HCT116 (cell line): ENCODE results near the gene ERBB2. TPM values are rescaled to one million over a fixed set of nuclear protein-coding genes. Genes with fewer than 3 reads are reported as not detected.

ENCODE experiments used
- ATAC-seq: fragments of 200-7000 bp; cut with Tn5 transposase; 2 replicates; pipeline ENCODE4 v1.9.1; 2020; ENCODE audit warnings: mild to moderate bottlenecking, moderate library complexity
- BruUV-seq: library from RNA; stranded (reverse); fragments of 400-500 nt; replicated peaks from 2 replicates; lab custom pipeline; 2021; lab: Mats Ljungman, UMichigan
- CTCF ChIA-PET: fragments of 300-600 bp; sonication (Branson Sonifier 250); formaldehyde crosslinking; loops from one replicate; lab custom pipeline; 2021; ENCODE audit warnings: antibody characterized with exemption; lab: Charles Lee
- POLR2A ChIA-PET: fragments of 300-600, 350-600 bp; sonication (Branson Sonifier 250); formaldehyde crosslinking; loops from one replicate; lab custom pipeline; 2021; ENCODE audit warnings: antibody characterized with exemption; lab: Charles Lee
- RAD21 ChIA-PET, 2 experiments: fragments of 300-600 bp; sonication (Branson Sonifier 250); formaldehyde crosslinking; loops; one replicate each; lab custom pipeline; 2023; ENCODE audit warnings: low total read pairs in 2 of 2; ENCODE audit not compliant: uncharacterized antibody in 2 of 2, unreplicated experiment in 2 of 2, low non-redundant PET in 1 of 2; lab: Charles Lee
- DNase-seq: peaks from one replicate; pipeline ENCODE4 v3.0.0-alpha.2; 2010; ENCODE audit warnings: low read depth, low spot score
- H2AFZ ChIP-seq: fragments of 200-600 bp; shearing (Covaris generic), sonication (generic); 2 replicates; pipeline ENCODE4 v1.6.1; 2017; ENCODE audit warnings: low read depth, mixed run types, mixed read lengths, antibody characterized with exemption, low read length; ENCODE audit not compliant: poor library complexity, severe bottlenecking
- H3K27ac ChIP-seq: 2 replicates; pipeline ENCODE4 v1.5.1; 2012; ENCODE audit warnings: low read depth, low read length
- H3K27me3 ChIP-seq: fragments of 200-600 bp; sonication (generic); 2 replicates; pipeline ENCODE4 v1.6.1; 2016; ENCODE audit warnings: mixed run types, low read length, mixed read lengths; ENCODE audit not compliant: insufficient read depth
- H3K36me3 ChIP-seq, 2 experiments: fragments of 200-500 bp in 1 of 2; fragments of 200-600 bp in 1 of 2; sonication (Bioruptor generic) in 1 of 2; sonication (generic) in 1 of 2; 2 replicates each; pipeline versions ENCODE4 v1.5.1 to v1.6.1; 2014 to 2016; ENCODE audit warnings: low read length in 2 of 2, inconsistent platforms in 1 of 2, mixed read lengths in 1 of 2, mixed run types in 1 of 2; ENCODE audit not compliant: insufficient read depth in 2 of 2, control insufficient read depth in 1 of 2
- H3K4me1 ChIP-seq, 2 experiments: fragments of 200-600 bp in 1 of 2; sonication (generic) in 1 of 2; 2 replicates each; pipeline versions ENCODE4 v1.5.1 to v1.6.1; 2012 to 2017; ENCODE audit warnings: low read length in 2 of 2, inconsistent platforms in 1 of 2, mild to moderate bottlenecking in 1 of 2, mixed read lengths in 1 of 2, mixed run types in 1 of 2, moderate library complexity in 1 of 2; ENCODE audit not compliant: insufficient read depth in 2 of 2, control insufficient read depth in 1 of 2
- H3K4me2 ChIP-seq: fragments of 200-600 bp; sonication (generic); 2 replicates; pipeline ENCODE4 v1.6.1; 2017; ENCODE audit warnings: mixed run types, low read length, mixed read lengths
- H3K4me3 ChIP-seq, 2 experiments: fragments of 200-600 bp in 1 of 2; sonication (generic) in 1 of 2; replicated peaks in 1 of 2; 2 replicates each; pipeline ENCODE4 v1.5.1; 2011 to 2016; ENCODE audit warnings: low read length in 2 of 2, control low read depth in 1 of 2, low read depth in 1 of 2, mild to moderate bottlenecking in 1 of 2, mixed read lengths in 1 of 2, mixed run types in 1 of 2
- H3K79me2 ChIP-seq: fragments of 200-600 bp; sonication (generic); 2 replicates; pipeline ENCODE4 v1.6.1; 2017; ENCODE audit warnings: mild to moderate bottlenecking, mixed run types, low read length, moderate library complexity, mixed read lengths; ENCODE audit not compliant: insufficient read depth
- H3K9ac ChIP-seq: fragments of 200-600 bp; sonication (generic); 2 replicates; pipeline ENCODE4 v1.6.1; 2016; ENCODE audit warnings: low read length, mixed read lengths
- H3K9me2 ChIP-seq: fragments of 200-600 bp; sonication (generic), shearing (Covaris generic); 2 replicates; pipeline ENCODE4 v1.6.1; 2017; ENCODE audit warnings: mixed run types, mild to moderate bottlenecking, moderate library complexity; ENCODE audit not compliant: insufficient read depth
- H3K9me3 ChIP-seq, 2 experiments: fragments of 200-500 bp in 1 of 2; fragments of 200-600 bp in 1 of 2; sonication (Bioruptor generic) in 1 of 2; sonication (generic) in 1 of 2; 2 replicates each; pipeline ENCODE4 v1.6.1; 2014 to 2017; ENCODE audit warnings: low read length in 2 of 2, mixed read lengths in 2 of 2, inconsistent platforms in 1 of 2, low read depth in 1 of 2, mild to moderate bottlenecking in 1 of 2, mixed run types in 1 of 2, moderate library complexity in 1 of 2; ENCODE audit not compliant: control insufficient read depth in 1 of 2, insufficient read depth in 1 of 2
- H4K20me1 ChIP-seq: fragments of 200-600 bp; sonication (generic), shearing (Covaris generic); 2 replicates; pipeline ENCODE4 v1.6.1; 2017; ENCODE audit warnings: mixed run types, mild to moderate bottlenecking, moderate library complexity; ENCODE audit not compliant: insufficient read depth
- EGR1 ChIP-seq: IDR thresholded peaks from 2 replicates; pipeline ENCODE4 v1.6.1; 2012; ENCODE audit warnings: low read depth
- EZH2phosphoT487 ChIP-seq: fragments of 200-600 bp; IDR thresholded peaks from 2 replicates; pipeline ENCODE4 v1.6.1; 2018; ENCODE audit warnings: antibody characterized with exemption, borderline replicate concordance
- MAX ChIP-seq: IDR thresholded peaks from 2 replicates; pipeline ENCODE4 v1.6.1; 2012
- RAD21 ChIP-seq: IDR thresholded peaks from 2 replicates; pipeline ENCODE4 v1.6.1; 2012; ENCODE audit warnings: low read depth, mild to moderate bottlenecking
- SRF ChIP-seq: IDR thresholded peaks from 2 replicates; pipeline ENCODE4 v1.6.1; 2012; ENCODE audit warnings: low read depth
- YY1 ChIP-seq: IDR thresholded peaks from 2 replicates; pipeline ENCODE4 v1.6.1; 2011; ENCODE audit warnings: low read length, low read depth, moderate library complexity, mild to moderate bottlenecking; ENCODE audit not compliant: insufficient replicate concordance; ENCODE audit errors: extremely low read depth
- ZFX ChIP-seq: fragments of 450-650 bp; IDR thresholded peaks from 2 replicates; pipeline ENCODE4 v1.6.1; 2017
- intact Hi-C: fragments of 100-400 bp; cut with micrococcal nuclease; formaldehyde crosslinking; loops from 2 replicates; pipeline ENCODE4 v1.10.0; 2022
- total RNA-seq: library from RNA; stranded (reverse); gene quantifications from one replicate; pipeline ENCODE4 v1.2.1, GENCODE V29; 2021; ENCODE audit not compliant: unreplicated experiment
- TF ChIP-seq, protein P1 (sequence below), 3 experiments: fragments of 200-600 bp in 1 of 3; sonication (generic) in 1 of 3; IDR thresholded peaks in 2 of 3; conservative IDR thresholded peaks in 1 of 3; 2 replicates each; pipeline ENCODE4 v1.5.1; 2012 to 2017; ENCODE audit warnings: low read depth in 2 of 3, low read length in 2 of 3, antibody characterized with exemption in 1 of 3, borderline replicate concordance in 1 of 3, control low read depth in 1 of 3, mild to moderate bottlenecking in 1 of 3, mixed read lengths in 1 of 3, mixed run types in 1 of 3, moderate library complexity in 1 of 3; ENCODE audit not compliant: insufficient read depth in 1 of 3

ERBB2 gene
- total RNA-seq, 1 experiment from 2014 or later, result 75.8 TPM

GRCh38 chr17:39703913-39704312 lies 4.0 kb downstream of the ERBB2 start:
- Histone ChIP-seq H3K27me3 (no peaks in the 10 kb centered on the region), H3K4me3 (no peak overlapping the region), H3K27ac (no peak overlapping the region), H4K20me1 (no peaks in the 10 kb centered on the region), H3K4me1 (peaks cover 42 to 63% of the 10 kb centered on the region in 2 experiments), H3K4me2 (no peak overlapping the region), H3K36me3 (peaks cover 0 to 6% of the 10 kb centered on the region in 2 experiments; a peak in 2 of 4 replicates), H3K9me3 (no peaks in the 10 kb centered on the region), H3K9ac (no peak overlapping the region), H3K79me2 (peaks cover 64% of the 10 kb centered on the region), H3K9me2 (no peaks in the 10 kb centered on the region), H2AFZ (no peak overlapping the region)
- ChIA-PET POLR2A (no interaction called here), CTCF (interaction anchor here (1.2 kb wide), 2 partner anchors 27 to 81 kb away, joined by 3 read pairs; partner anchors contain the start of gene MIEN1), RAD21 (no interaction called here)
- ATAC-seq, result no peak
- DNase-seq, result no peak
- intact Hi-C loops, result no loop called here
- BruUV-seq, result no TSS peak
- TF ChIP-seq SRF (no peak), YY1 (no peak), EZH2phosphoT487 (no peak), ZFX (no peak), EGR1 (no peak), MAX (no peak), RAD21 (no peak)

DNA sequence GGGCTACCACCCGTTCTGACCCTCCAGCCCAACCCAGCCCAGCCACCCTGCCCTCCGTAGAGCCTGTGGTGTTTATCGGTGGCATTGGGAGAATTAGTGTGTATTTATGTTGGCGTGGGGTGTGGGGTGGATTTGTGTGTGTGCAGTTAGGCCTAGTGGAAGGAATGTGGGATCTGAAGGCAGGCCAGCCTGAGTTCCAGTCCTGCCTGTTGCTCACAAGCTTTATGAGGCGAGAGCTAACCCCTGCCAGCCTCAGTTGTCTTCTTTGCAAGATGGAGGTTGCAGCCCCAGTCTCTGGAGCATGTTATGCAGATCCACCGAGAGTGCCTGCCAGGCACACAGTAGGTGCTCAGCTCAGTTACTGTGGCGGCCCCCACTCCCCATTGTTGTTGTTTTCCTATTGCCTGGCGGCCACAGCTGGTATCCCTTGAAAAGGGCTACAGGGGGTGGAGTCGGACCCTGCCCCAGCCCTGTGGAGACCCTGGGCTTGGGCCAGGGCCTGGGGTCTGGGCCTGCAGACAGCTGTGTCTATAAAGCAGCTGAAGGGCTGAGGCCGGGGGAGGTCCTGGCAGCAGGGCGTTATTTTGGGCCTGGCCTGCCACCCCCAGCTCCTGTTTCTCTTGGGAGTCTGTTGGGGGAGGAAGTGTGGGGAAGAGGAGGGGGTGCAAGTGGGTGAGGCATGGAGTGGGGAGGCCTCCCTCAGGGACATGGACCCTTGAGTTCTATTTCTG lies 5.1 kb downstream of the ERBB2 start:
- ChIA-PET CTCF (interaction anchor here (1.1 to 1.8 kb wide), 5 partner anchors 14 to 83 kb away, joined by 3 to 14 read pairs (median 5); partner anchors contain the start of gene MIEN1), RAD21 (no interaction called here)
- peaks cover under 1 to 15% of the 10 kb centered on the region in 2 experiments; a peak in 2 of 4 replicates for H3K36me3 ChIP-seq
- peak overlapping the region; percentile 61 for H3K27ac ChIP-seq
- TF ChIP-seq, protein P1, sequence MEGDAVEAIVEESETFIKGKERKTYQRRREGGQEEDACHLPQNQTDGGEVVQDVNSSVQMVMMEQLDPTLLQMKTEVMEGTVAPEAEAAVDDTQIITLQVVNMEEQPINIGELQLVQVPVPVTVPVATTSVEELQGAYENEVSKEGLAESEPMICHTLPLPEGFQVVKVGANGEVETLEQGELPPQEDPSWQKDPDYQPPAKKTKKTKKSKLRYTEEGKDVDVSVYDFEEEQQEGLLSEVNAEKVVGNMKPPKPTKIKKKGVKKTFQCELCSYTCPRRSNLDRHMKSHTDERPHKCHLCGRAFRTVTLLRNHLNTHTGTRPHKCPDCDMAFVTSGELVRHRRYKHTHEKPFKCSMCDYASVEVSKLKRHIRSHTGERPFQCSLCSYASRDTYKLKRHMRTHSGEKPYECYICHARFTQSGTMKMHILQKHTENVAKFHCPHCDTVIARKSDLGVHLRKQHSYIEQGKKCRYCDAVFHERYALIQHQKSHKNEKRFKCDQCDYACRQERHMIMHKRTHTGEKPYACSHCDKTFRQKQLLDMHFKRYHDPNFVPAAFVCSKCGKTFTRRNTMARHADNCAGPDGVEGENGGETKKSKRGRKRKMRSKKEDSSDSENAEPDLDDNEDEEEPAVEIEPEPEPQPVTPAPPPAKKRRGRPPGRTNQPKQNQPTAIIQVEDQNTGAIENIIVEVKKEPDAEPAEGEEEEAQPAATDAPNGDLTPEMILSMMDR (IDR thresholded peaks at IDR 0.05 in 2 of 3, conservative IDR thresholded peaks at IDR 0.05 in 1 of 3; ENCODE audit: borderline replicate concordance in 1 of 3, insufficient read depth in 1 of 3, low read depth in 2 of 3, low read length in 2 of 3), result peak in 2 of 3 experiments; percentile 35 to 47; a peak in 4 of 6 replicates
- TF ChIP-seq EGR1, result no peak
- TF ChIP-seq, all 23 proteins: peak for 1
- Histone ChIP-seq H3K27me3 (no peaks in the 10 kb centered on the region), H3K4me2 (peak overlapping the region; percentile 82), H3K4me3 (peak overlapping the region in 1 of 2 experiments; percentile 42; a peak in 2 of 4 replicates), H3K4me1 (peaks cover 37 to 55% of the 10 kb centered on the region in 2 experiments), H2AFZ (no peak overlapping the region), H3K9me3 (no peaks in the 10 kb centered on the region), H4K20me1 (no peaks in the 10 kb centered on the region), H3K9ac (peak overlapping the region; percentile 53), H3K9me2 (no peaks in the 10 kb centered on the region), H3K79me2 (peaks cover 64% of the 10 kb centered on the region)
- no TSS peak for BruUV-seq
- intact Hi-C loops, result no loop called here
- ATAC-seq (no peak), DNase-seq (no peak)
- POLR2A ChIA-PET, result interaction anchor here (1.4 kb wide), 1 partner anchor 74 kb away, joined by 4 read pairs; no protein-coding TSS in a partner anchor
